Gastroesophageal sphincter (tissue), 3 donors: ENCODE results near the gene GIGYF1.

ENCODE experiments used
- CTCF ChIP-seq, 4 experiments: fragments of 200-600 bp in 2 of 4; fragments of 450-650 bp in 2 of 4; sonication (generic) in 1 of 4; IDR thresholded peaks; one replicate each; pipeline ENCODE4 v1.5.1; 2017 to 2019; ENCODE audit warnings: antibody characterized with exemption in 4 of 4, mild to moderate bottlenecking in 2 of 4, moderate library complexity in 2 of 4
- EP300 ChIP-seq: sonication (generic); formaldehyde crosslinking; IDR thresholded peaks from one replicate; pipeline ENCODE4 v1.6.1; 2017; ENCODE audit warnings: antibody characterized with exemption, mild to moderate bottlenecking
- POLR2A ChIP-seq, 2 donors: fragments of 450-650 bp; IDR thresholded peaks; one replicate each; pipeline ENCODE4 v1.6.1; 2017; ENCODE audit warnings: antibody characterized with exemption in 2 of 2, mild to moderate bottlenecking in 2 of 2, moderate library complexity in 1 of 2
- POLR2AphosphoS5 ChIP-seq: sonication (generic); formaldehyde crosslinking; IDR thresholded peaks from one replicate; pipeline ENCODE4 v1.6.1; 2017; ENCODE audit warnings: antibody characterized with exemption

- TF ChIP-seq CTCF (IDR thresholded peaks at IDR 0.05) (no peak), POLR2A (IDR thresholded peaks at IDR 0.05) (no peak), EP300 (no peak), POLR2AphosphoS5 (no peak)
Observed at GRCh38 chr7:100649826-100650565, 44.1 kb downstream of the GIGYF1 start.
